B cell (primary cell): ENCODE data around the gene KLHDC7B.

Experiments used
- EZH2 ChIP-seq: IDR thresholded peaks from 2 replicates; pipeline ENCODE4 v1.6.1; 2012; ENCODE audit warnings: borderline replicate concordance, low read depth, mild to moderate bottlenecking, moderate library complexity, low read length; ENCODE audit not compliant: insufficient read depth, poor library complexity, severe bottlenecking
- TF ChIP-seq, protein P1 (sequence below): fragments of 200-600 bp; IDR thresholded peaks from one replicate; pipeline ENCODE4 v1.8.0; 2022; ENCODE audit warnings: antibody characterized with exemption, mild to moderate bottlenecking

DNA sequence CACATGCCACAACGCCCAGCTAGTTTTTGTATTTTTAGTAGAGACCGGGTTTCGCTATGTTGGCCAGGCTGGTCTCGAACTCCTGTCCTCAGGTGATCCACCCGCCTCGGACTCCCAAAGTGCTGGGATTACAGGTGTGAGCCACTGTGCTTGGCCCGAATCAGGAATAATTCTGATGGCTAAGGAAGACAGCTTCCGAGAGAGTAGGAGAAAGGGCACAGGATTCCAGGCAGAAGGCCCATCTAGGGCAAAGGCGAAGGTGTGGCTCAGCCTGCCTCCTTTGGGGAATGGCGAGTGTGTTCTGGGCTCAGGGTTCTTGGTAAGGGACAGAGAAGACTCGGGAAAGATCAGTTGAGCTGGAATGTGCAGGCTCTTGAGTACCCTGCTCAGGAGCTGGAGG lies 18.6 kb downstream of the KLHDC7B start:
- TF ChIP-seq, protein P1, sequence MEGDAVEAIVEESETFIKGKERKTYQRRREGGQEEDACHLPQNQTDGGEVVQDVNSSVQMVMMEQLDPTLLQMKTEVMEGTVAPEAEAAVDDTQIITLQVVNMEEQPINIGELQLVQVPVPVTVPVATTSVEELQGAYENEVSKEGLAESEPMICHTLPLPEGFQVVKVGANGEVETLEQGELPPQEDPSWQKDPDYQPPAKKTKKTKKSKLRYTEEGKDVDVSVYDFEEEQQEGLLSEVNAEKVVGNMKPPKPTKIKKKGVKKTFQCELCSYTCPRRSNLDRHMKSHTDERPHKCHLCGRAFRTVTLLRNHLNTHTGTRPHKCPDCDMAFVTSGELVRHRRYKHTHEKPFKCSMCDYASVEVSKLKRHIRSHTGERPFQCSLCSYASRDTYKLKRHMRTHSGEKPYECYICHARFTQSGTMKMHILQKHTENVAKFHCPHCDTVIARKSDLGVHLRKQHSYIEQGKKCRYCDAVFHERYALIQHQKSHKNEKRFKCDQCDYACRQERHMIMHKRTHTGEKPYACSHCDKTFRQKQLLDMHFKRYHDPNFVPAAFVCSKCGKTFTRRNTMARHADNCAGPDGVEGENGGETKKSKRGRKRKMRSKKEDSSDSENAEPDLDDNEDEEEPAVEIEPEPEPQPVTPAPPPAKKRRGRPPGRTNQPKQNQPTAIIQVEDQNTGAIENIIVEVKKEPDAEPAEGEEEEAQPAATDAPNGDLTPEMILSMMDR: no peak
- no peak for TF ChIP-seq EZH2
